ENCODE data around the gene RAD51D.

DNA sequence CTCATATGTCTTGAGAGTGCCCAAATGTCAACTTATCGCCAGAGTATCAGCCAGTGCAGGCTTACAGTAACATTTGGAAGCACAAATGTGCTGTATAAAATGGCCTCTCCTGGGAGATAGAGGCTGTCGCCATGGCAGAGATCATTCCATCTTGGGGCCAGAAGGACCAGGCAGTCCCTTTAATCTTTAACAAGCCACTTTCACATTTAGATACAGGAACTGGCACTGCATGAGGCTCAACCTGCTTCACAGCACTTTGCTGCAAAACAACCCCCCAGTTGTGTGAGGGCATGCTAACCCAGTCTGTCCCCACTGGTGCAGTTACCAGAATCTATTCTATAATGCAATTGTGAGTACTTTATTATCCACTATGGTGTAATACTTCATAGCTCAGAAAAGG lies 51.4 kb downstream of the RAD51D start:
- TF ChIP-seq, protein P1, sequence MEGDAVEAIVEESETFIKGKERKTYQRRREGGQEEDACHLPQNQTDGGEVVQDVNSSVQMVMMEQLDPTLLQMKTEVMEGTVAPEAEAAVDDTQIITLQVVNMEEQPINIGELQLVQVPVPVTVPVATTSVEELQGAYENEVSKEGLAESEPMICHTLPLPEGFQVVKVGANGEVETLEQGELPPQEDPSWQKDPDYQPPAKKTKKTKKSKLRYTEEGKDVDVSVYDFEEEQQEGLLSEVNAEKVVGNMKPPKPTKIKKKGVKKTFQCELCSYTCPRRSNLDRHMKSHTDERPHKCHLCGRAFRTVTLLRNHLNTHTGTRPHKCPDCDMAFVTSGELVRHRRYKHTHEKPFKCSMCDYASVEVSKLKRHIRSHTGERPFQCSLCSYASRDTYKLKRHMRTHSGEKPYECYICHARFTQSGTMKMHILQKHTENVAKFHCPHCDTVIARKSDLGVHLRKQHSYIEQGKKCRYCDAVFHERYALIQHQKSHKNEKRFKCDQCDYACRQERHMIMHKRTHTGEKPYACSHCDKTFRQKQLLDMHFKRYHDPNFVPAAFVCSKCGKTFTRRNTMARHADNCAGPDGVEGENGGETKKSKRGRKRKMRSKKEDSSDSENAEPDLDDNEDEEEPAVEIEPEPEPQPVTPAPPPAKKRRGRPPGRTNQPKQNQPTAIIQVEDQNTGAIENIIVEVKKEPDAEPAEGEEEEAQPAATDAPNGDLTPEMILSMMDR (IDR thresholded peaks at IDR 0.05; ENCODE audit: low read length) = no peak
- no peak for TF ChIP-seq EZH2 (optimal IDR thresholded peaks at IDR 0.05; ENCODE audit: low read depth, low read length)

Measured in MM.1S (cell line).